HG02870 (cell line): ENCODE data around the gene PPP4R1.
"Not testable (repeated sequence)": the region's sequence is repeated elsewhere in the genome, so short reads cannot be mapped to it uniquely, and the experiment has no call there.

Experiments used
- ATAC-seq: cut with Tn5 transposase; IDR thresholded peaks from one replicate; pipeline ENCODE4 v1.9.1; 2021; ENCODE audit warnings: mild to moderate bottlenecking, moderate library complexity; ENCODE audit not compliant: unreplicated experiment

PPP4R1 gene

GRCh38 chr18:9631814-9632496 is 17.6 kb upstream of the PPP4R1 start:
- ATAC-seq = no peak

GRCh38 chr18:9630444-9630843 is 16.1 kb upstream of the PPP4R1 start:
- no peak for ATAC-seq

GRCh38 chr18:9629709-9630108 is 15.3 kb upstream of the PPP4R1 start:
- ATAC-seq = no peak

GRCh38 chr18:9628984-9629383 is 14.6 kb upstream of the PPP4R1 start:
- no peak for ATAC-seq

GRCh38 chr18:9627642-9628041 is 13.3 kb upstream of the PPP4R1 start:
- no peak for ATAC-seq

- no peak for ATAC-seq
Measured at GRCh38 chr18:9619990-9620389, 5.6 kb upstream of the PPP4R1 start.

GRCh38 chr18:9619545-9619944 is 5.2 kb upstream of the PPP4R1 start:
- peak; percentile 45 for ATAC-seq

- ATAC-seq = no peak
Measured at GRCh38 chr18:9619056-9619455, 4.7 kb upstream of the PPP4R1 start.

GRCh38 chr18:9617006-9617542 is 2.7 kb upstream of the PPP4R1 start:
- no peak for ATAC-seq

GRCh38 chr18:9616049-9616448 is 1.7 kb upstream of the PPP4R1 start:
- no peak for ATAC-seq

- no peak for ATAC-seq
Measured at GRCh38 chr18:9615280-9615797, 980 bp upstream of the PPP4R1 start.

GRCh38 chr18:9613550-9614400 is 584 bp downstream of the PPP4R1 start:
- peak; percentile 33 for ATAC-seq

- ATAC-seq = no peak
Measured at GRCh38 chr18:9612977-9613376, 1.4 kb downstream of the PPP4R1 start.

- ATAC-seq = no peak
Measured at GRCh38 chr18:9612215-9612830, 2.0 kb downstream of the PPP4R1 start.

- ATAC-seq = no peak
Measured at GRCh38 chr18:9609190-9609589, 5.2 kb downstream of the PPP4R1 start.

- ATAC-seq = no peak
Measured at GRCh38 chr18:9608728-9609127, 5.6 kb downstream of the PPP4R1 start.

- ATAC-seq = no peak
Measured at GRCh38 chr18:9608298-9608697, 6.1 kb downstream of the PPP4R1 start.

GRCh38 chr18:9607111-9607510 is 7.2 kb downstream of the PPP4R1 start:
- ATAC-seq = not testable (repeated sequence)

GRCh38 chr18:9606039-9606438 is 8.3 kb downstream of the PPP4R1 start:
- no peak for ATAC-seq

- no peak for ATAC-seq
Measured at GRCh38 chr18:9604348-9604747, 10.0 kb downstream of the PPP4R1 start.

GRCh38 chr18:9599328-9599727 is 15.0 kb downstream of the PPP4R1 start:
- no peak for ATAC-seq
